ENCODE measurements around the gene DHRS3. TPM values are rescaled to one million over a fixed set of nuclear protein-coding genes. Genes with fewer than 3 reads are reported as not detected.
"Not testable (repeated sequence)": the region's sequence is repeated elsewhere in the genome, so short reads cannot be mapped to it uniquely, and the experiment has no call there.

The DHRS3 gene
- total RNA-seq, 6 experiments from 2014 or later = 6.0 to 29.1 (median 27.1) TPM

GRCh38 chr1:12654004-12654567, 36.1 kb upstream of the DHRS3 start:
- no peaks in the 10 kb centered on the region for H3K9me3 Mint-ChIP-seq
- peaks cover 14% of the 10 kb centered on the region for H3K4me1 Mint-ChIP-seq (ENCODE audit: low read depth)
- H3K27ac Mint-ChIP-seq = no peak overlapping the region
- no peak overlapping the region for H3K4me3 Mint-ChIP-seq
- no peak for TF ChIP-seq CTCF (IDR thresholded peaks at IDR 0.05)
- DNase-seq = no peak
- no peaks in the 10 kb centered on the region for H3K36me3 Mint-ChIP-seq (ENCODE audit: low read depth)
- H3K27me3 Mint-ChIP-seq (ENCODE audit: insufficient read depth) = peaks cover 29% of the 10 kb centered on the region

DNA sequence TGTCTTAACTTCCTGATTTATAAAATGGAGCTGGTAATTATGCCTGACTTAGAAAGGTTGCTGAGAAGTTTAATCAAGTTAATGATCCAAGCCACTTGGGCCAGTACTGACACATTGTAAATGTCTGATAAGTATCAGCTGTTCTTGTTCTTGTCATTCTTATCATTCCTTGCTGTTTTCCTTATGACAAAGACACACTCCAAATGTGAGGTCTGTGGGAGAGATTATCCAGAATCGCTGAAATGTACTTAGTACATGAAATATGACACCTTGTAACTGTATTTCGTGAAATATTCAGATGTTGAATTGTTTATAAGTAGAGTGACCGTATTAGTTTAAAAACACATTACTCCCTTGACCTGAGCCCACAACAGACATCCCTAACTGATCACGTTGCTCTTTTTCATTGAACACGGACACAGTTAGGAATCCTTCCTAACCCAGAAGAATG, 32.0 kb upstream of the DHRS3 start:
- Mint-ChIP-seq H3K27ac (peak overlapping the region; percentile 24; the same call in 1 of the 2 replicates), H3K9me3 (no peaks in the 10 kb centered on the region), H3K4me1 (ENCODE audit: low read depth) (peaks cover 14% of the 10 kb centered on the region), H3K4me3 (no peak overlapping the region), H3K36me3 (ENCODE audit: low read depth) (no peaks in the 10 kb centered on the region), H3K27me3 (ENCODE audit: insufficient read depth) (peaks cover 39% of the 10 kb centered on the region)
- no peak for TF ChIP-seq CTCF (IDR thresholded peaks at IDR 0.05)
- DNase-seq = peak; percentile 54

- no peaks in the 10 kb centered on the region for H3K9me3 Mint-ChIP-seq
- no peaks in the 10 kb centered on the region for H3K36me3 Mint-ChIP-seq (ENCODE audit: low read depth)
- H3K4me3 Mint-ChIP-seq = no peak overlapping the region
- no peak for DNase-seq
- peaks cover 14% of the 10 kb centered on the region for H3K4me1 Mint-ChIP-seq (ENCODE audit: low read depth)
- no peak overlapping the region for H3K27ac Mint-ChIP-seq
- peaks cover 43% of the 10 kb centered on the region for H3K27me3 Mint-ChIP-seq (ENCODE audit: insufficient read depth)
- TF ChIP-seq CTCF (IDR thresholded peaks at IDR 0.05) = no peak
Observed at GRCh38 chr1:12648741-12649140, 30.7 kb upstream of the DHRS3 start.

DNA sequence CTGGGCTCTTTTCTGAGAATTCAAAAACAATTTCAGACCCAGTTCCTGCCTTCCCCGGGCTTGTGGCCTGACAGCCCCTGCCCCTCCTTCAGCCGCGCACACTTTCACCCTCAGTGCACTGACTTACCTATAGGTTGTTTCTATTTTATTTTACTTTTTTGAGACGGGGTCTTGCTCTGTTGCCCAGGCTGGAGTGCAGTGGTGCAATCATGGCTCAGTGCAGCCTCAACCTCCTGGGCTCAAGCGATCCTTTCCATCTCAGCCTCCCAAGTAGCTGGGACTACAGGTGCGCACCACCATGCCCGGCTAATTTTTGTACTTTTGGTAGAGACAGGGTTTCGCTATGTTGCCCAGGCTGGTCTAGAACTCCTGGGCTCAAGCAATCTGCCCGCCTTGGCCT, 27.4 kb upstream of the DHRS3 start:
- H3K36me3 Mint-ChIP-seq (ENCODE audit: low read depth); DNase-seq; H3K4me3 Mint-ChIP-seq; H3K27ac Mint-ChIP-seq: not testable (repeated sequence)
- Mint-ChIP-seq H3K9me3 (peaks cover 18% of the 10 kb centered on the region), H3K4me1 (ENCODE audit: low read depth) (peaks cover 13% of the 10 kb centered on the region), H3K27me3 (ENCODE audit: insufficient read depth) (peaks cover 32% of the 10 kb centered on the region)

GRCh38 chr1:12644829-12645228, 26.8 kb upstream of the DHRS3 start:
- H3K4me1 Mint-ChIP-seq (ENCODE audit: low read depth) = peaks cover 7% of the 10 kb centered on the region
- no peak for DNase-seq
- no peak for TF ChIP-seq CTCF (IDR thresholded peaks at IDR 0.05)
- no peak overlapping the region for H3K27ac Mint-ChIP-seq
- H3K4me3 Mint-ChIP-seq = no peak overlapping the region
- H3K27me3 Mint-ChIP-seq (ENCODE audit: insufficient read depth) = peaks cover 32% of the 10 kb centered on the region
- H3K9me3 Mint-ChIP-seq = peaks cover 24% of the 10 kb centered on the region
- peaks cover 10% of the 10 kb centered on the region for H3K36me3 Mint-ChIP-seq (ENCODE audit: low read depth)

DNA sequence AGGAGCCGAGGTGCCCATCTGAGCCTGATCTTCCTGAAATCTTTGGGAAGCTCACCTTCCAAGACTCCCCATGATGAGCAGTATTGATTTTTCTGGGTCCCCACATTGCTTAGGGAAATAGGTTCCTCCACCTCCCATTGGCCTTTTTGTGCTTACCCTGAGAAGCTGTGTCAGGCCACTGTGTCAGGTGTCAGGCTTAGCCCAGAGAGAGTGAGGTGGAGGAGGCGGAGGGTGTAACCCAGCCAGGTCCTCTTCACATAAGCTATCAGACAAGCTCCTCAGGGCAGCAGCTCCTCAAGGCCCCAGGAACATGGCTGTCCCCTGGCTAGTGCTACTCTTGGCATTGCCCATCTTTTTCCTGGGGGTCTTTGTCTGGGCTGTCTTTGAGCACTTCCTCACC, 26.2 kb upstream of the DHRS3 start:
- TF ChIP-seq CTCF (IDR thresholded peaks at IDR 0.05) = no peak
- H3K4me3 Mint-ChIP-seq = no peak overlapping the region
- H3K36me3 Mint-ChIP-seq (ENCODE audit: low read depth) = peaks cover 14% of the 10 kb centered on the region
- 0 out of 2 replicates have a peak, but pooled peaks cover 5% of the 10 kb centered on the region for H3K4me1 Mint-ChIP-seq (ENCODE audit: low read depth)
- H3K9me3 Mint-ChIP-seq = peaks cover 30% of the 10 kb centered on the region
- no peak overlapping the region for H3K27ac Mint-ChIP-seq
- DNase-seq = no peak
- peaks cover 28% of the 10 kb centered on the region for H3K27me3 Mint-ChIP-seq (ENCODE audit: insufficient read depth)
